Tibial nerve (tissue), 3 donors: ENCODE results near the gene UXS1.

Experiments used
- POLR2A ChIP-seq, 2 donors: fragments of 450-650 bp; IDR thresholded peaks; one replicate each; pipeline ENCODE4 v1.6.1; 2017; ENCODE audit warnings: antibody characterized with exemption in 2 of 2, mild to moderate bottlenecking in 2 of 2, moderate library complexity in 2 of 2
- TF ChIP-seq, protein P1 (sequence below), 5 experiments: fragments of 200-600 bp in 3 of 5; fragments of 450-650 bp in 2 of 5; sonication (generic) in 3 of 5; IDR thresholded peaks; one replicate each; pipeline ENCODE4 v1.5.1; 2016 to 2019; ENCODE audit warnings: antibody characterized with exemption in 5 of 5, mild to moderate bottlenecking in 3 of 5, moderate library complexity in 2 of 5

- TF ChIP-seq POLR2A (IDR thresholded peaks at IDR 0.05), result no peak
- TF ChIP-seq, protein P1, sequence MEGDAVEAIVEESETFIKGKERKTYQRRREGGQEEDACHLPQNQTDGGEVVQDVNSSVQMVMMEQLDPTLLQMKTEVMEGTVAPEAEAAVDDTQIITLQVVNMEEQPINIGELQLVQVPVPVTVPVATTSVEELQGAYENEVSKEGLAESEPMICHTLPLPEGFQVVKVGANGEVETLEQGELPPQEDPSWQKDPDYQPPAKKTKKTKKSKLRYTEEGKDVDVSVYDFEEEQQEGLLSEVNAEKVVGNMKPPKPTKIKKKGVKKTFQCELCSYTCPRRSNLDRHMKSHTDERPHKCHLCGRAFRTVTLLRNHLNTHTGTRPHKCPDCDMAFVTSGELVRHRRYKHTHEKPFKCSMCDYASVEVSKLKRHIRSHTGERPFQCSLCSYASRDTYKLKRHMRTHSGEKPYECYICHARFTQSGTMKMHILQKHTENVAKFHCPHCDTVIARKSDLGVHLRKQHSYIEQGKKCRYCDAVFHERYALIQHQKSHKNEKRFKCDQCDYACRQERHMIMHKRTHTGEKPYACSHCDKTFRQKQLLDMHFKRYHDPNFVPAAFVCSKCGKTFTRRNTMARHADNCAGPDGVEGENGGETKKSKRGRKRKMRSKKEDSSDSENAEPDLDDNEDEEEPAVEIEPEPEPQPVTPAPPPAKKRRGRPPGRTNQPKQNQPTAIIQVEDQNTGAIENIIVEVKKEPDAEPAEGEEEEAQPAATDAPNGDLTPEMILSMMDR (IDR thresholded peaks at IDR 0.05), result no peak
These were observed 21.5 kb downstream of the UXS1 start for GRCh38 chr2:106172649-106173048.
